COR-L47 (cell line): ENCODE results near the gene MORC2.

Experiments used
- DNase-seq: peaks from one replicate; lab custom pipeline; 2025; lab: John Stamatoyannopoulos, UW

The MORC2 gene

DNA sequence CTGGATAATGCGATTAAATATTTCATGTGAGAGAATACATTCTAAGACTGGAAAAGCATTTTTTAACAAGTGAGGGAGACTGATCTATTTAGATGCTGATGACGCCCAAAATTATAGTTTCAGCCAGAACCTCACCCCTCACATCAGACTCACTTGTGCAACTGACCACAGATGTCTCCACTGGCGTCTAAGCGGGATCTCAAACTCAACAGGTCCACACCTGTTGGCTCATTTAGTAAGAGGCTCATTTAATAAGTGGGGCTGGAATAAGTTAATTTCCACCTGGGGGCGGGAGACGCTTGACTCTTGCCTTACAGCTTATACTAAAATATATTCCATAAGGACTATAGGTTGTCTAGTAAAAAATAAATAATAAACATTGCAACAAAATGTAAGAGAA, 47.5 kb downstream of the MORC2 start:
- DNase-seq = peak; percentile 0

DNA sequence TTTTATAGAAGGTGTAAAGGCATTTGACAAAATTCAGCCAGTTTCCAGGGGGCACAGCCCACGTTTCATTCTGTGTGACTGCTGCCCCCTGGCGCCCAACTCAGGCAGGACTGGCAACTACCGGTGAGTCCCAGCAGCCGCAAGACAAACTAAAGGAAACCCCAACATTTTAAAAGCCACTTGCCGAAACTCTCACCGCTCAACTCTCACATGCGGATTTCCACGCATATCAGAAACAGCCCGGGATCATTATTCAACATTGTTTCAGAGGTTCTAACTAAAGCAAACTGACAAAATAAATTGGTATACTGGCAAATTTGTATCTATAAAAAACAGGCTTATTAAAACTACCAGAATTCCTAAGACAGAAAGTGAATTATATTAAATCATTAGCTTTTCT, 48.2 kb downstream of the MORC2 start:
- DNase-seq = peak; percentile 60

DNA sequence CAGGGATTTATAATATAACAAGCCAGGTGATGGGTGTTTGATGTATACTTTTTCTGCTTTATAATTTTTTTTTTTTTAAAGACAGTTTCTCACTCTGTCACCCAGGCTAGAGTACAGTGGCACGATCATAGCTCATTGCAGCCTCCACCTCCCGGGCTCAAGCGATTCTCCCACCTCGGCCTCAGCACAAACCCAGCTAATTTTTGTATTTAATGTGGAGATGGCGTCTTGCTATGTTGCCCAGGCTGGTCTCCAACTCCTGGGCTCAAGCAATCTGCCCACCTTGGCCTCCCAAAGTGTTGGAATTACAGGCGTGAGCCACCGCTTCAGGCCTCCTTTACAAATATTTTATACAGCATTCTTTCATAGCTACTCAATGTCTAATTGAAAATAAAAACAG, 48.6 kb downstream of the MORC2 start:
- DNase-seq = no peak

DNA sequence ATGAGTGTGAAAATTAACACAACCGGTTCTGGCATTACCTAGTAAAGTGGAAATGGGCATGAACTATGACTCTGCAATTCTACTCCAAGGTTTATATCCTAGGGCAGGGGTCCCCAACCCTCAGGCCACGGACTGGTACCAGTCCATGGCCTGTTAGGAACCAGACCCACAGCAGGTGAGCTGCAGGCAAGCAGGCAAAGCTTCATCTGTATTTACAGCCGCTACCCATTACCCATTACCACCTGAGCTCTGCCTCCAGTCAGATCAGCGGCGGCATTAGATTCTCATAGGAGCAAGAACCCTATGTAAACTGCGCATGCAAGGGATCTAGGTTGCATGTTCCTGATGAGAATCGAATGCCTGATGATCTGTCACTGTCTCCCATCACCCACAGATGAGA, 49.8 kb downstream of the MORC2 start:
- no peak for DNase-seq

DNA sequence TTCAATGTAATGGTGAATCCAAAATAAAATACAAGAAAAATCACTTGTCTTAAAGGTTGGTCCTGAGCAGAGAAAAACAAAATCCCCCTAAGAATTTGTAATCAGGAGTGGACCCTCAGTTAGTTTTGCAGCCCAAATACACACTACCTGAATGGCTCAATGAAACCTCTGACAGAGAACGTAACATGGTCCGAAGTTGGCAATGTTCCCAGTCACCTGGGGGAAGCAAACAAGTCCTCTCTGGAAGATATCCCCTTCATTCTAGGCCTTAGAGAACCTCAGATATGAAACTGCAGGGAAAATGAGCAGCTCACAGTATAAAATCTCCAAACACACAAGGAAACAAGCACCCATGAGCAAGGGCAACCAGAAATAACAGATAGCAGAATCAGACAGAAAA, 58.2 kb downstream of the MORC2 start:
- peak; percentile 11 for DNase-seq

DNA sequence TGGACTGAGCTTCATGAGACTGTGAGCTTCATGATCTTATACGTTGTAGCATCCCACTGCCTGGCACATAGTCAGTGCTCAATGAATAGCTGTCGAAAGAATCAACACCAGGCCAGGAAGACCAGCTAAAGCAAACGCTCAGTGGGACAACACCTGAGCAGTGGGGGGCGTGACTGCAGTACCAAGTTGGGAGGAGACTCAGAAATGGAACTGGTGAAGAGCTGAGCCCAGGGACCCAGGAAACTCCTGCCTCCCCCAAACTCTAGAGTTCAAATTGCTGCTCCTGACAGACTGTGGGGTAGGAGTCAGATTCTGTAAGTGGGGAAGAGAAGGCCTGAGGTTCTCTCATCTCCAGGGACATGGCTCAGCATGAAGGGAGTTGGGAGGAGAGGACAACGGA, 59.3 kb downstream of the MORC2 start:
- DNase-seq = no peak

DNA sequence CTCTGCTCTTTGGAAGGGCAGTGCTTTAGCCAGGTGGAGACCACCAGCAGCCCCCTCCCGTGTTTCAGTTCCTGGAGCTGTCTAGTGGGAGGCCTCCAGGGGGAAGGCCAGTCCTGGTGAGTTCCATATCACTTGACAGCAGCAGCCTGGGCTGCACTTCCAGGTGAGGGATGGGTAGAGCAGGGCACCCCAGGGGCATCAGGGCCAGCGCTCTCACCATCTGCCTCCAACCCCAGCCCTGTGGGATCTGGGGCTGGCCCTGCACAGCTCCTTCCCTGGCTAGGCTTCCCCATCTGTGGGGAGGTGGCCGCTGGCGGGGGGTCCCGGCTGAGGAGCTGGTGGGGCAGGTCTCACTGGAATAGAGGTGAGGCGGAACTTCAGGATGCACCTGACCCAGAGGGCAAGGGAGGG, 60.5 kb downstream of the MORC2 start:
- no peak for DNase-seq

DNA sequence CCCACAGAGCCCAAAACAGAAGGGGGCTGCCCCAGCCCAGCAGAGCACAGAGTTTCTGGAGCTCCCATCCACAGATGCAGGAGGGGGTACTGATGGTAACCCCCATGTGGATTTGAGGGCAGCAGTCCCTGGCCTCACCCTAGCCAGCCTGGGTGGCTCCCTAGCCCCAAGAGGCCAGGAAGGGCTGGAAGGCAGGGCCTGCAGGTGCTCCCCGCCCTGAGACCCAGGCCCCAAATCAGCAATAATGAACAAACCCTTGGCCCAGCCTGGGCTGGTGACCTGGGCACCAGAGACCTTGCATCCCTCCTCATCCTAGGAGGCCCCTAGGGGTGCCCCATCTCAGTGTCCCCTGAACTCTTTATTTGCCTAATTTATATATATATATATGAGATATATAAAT, 61.6 kb downstream of the MORC2 start:
- no peak for DNase-seq

DNA sequence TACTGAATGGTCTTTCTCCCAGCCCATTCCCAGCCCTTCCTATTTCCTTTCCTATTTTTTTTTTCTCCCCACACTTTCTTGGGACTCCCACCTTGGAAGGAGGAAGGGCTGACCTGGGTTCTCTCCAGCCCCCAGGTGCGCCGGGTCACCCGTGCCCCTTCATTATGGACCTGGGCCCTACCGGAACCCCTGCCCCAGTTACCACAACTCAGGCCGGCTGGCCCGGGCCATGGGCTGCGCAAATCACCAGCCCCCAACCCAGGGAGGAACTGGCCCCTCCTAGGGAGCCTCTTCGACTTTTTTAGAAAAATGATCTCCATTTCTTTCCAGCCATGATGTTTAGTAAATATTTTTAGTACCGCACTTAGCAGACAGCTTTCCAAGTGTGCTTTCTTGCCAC, 62.2 kb downstream of the MORC2 start:
- no peak for DNase-seq

DNA sequence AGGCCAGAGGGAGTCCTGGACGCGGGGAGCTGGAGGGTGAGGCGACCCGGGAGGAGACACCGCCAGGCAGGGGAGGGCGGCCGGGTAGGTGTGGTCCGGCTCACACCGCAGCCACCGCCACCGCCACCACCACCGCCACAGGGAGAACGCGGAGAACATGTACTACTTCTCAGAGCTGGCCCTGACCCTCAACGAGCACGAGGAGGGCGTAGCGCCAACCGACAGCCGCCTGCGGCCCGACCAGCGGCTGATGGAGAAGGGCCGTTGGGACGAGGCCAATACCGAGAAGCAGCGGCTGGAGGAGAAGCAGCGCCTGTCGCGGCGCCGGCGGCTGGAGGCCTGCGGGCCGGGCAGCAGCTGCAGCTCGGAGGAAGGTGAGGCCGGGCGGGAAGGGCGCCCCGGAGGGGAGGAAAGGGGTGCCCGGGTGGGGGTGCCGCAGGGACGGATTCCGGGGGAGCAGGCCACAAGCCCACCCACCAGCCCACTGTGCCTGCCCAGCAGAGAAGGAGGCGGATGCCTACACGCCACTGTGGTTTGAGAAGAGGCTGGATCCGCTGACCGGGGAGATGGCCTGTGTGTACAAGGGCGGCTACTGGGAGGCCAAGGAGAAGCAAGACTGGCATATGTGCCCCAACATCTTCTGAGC, 62.8 kb downstream of the MORC2 start:
- DNase-seq = no peak

DNA sequence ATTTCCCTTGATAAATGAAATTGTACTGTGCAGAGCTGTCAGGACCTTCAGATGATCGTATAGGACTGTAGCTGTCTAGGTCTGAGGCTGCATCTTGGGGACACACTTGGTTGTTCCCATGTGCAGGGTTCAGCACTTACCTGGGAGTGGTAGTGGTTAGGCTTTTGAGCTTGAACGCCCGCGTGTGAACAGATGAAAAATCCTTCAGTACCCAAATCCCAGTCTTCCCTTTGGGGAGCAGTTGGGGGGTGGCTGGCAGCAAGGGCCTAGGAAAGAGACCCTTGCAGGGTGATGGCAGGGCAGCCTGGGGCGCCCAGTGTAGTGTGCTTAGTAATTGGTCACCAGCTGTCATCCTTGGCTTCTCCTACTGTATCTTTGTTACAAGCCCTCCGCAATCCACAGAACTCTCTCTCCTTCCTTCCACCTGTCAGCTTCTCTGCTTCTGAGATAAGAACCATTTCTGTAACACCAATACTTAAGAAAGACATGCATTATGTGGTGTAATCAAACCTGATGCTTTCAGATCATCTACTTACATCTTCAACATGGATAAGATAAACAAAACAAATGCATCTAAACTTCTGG, 64.6 kb downstream of the MORC2 start:
- DNase-seq = no peak

DNA sequence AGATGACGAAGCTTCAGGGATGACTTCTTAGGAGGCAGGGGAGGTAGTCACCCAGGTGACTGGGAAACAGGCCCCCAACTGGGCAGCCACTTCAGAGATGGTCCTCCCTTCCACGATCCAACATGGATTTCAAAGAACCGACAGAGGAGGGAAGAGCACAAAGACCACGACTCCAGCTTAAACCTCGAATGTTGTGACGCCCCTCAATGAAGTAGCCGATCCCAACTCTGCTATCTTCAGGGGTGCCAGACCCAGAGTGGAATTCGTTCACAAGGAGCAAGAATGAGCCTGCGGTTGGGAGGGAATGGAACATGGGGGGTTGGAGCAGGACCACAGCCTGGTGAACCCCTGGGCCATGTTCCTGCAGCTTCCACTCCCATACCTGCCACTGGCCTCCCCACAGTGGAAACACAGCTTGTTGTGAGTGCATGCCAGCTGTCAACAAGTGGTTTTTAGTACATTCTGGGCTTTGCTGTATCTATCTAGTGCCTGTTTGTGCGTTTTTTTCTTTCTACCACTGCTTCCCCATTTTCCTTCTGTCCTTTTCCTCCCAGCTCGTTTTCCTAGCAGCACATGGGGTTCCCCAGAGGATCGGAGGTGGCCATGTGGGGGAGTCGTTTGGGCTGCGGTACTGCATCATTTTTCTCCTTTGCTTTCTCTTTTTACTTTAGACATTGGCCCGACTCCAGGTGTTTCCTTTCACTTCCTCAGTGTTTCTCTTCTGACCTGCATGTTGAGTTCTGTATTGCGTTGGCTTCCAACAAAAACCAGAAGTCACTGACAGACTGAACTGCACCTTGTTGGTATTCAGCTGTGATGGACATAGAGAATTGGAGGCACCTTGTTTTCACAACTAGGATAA, 65.8 kb downstream of the MORC2 start:
- no peak for DNase-seq

DNA sequence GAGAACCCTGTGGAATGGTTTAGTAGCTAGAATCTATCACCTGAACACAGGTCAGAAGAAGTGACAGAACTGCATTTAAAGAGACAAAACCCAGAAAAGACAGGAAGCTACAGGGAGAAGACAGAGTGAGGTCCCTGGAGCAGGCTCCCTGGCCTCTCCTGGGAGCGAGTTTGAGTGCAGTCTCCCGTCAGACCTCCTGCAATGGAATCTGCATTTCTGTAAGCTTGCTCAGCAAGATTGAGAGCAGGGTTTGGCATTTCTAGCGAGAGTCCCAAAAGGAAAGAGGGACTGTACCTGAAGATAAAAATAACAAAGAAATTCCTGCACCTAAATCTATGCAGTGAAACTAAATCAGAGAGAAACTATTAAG, 74.2 kb downstream of the MORC2 start:
- DNase-seq = no peak

DNA sequence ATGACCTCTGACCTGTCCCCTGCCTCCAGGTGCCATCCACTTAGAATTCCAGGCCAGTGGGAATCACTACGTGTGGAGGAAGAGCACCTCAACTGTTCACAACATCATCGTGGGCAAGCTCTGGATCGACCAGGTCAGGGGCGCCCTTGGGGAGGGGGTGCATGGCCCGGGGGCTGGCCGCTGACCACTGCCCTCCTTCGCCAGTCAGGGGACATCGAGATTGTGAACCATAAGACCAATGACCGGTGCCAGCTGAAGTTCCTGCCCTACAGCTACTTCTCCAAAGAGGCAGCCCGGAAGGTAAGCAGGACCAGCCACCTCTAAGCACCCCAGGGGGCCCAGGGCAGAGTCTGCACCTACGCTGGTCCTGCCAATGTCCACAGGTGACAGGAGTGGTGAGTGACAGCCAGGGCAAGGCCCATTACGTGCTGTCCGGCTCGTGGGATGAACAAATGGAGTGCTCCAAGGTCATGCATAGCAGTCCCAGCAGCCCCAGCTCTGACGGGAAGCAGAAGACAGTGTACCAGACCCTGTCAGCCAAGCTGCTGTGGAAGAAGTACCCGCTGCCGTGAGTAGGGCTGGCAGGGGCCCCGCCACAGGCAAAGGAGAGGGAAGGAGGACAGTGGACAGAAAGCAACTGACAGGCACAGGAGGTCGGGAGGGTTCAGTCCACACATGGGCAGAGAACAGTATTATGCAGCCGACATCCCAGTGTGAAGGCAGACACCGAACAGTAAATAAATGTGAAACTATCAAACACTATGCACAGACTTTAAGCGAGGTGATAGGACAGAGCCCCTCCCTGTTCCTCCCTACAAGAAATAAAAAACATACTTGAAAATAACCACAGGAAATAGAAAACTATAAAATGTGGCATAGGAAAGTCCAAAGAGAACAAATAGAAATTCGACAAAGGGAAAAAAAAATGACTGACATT, 74.9 kb downstream of the MORC2 start:
- DNase-seq = no peak

DNA sequence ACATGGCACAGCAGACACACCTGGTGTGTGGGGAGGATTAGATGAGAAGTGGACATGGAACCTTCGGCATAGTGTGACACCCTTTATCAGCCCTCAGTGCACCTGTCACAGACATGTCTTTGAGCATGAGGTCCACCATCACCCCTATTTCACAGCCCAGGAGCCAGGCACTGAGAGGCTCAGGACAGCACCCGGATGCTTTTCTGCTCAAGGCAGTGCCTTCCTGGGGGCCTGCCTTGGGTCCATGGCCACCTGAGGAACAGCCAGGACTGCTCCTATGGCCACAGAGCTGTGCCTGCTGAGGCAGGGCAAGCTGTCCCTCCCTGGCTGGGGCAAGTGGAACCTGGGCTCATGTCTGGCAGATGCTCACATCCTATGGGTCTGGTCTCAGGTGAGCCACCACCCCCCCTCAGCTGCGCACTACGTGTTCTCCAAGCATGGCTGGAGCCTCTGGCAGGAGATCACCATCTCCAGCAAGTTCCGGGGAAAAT, 75.8 kb downstream of the MORC2 start:
- DNase-seq = no peak

DNA sequence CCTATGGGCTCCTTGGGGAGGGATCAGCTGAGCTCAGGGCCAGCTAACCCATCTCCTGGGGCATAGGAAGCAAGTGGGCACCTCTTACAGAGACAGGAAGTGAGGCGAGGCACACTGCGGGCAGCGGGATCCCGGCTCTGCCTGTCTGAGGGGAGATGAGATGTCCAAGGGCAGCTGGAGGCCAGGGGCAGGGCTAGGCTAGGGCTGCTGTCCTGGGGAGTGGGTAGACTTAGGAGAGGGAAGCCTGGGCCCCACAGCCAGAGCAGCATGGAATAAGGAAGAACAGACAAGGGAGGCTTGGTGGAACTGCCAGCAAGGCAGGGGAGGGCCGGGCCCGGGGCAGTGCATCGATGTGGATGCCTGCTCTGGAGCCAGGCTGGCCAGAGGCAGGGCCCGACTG, 76.3 kb downstream of the MORC2 start:
- DNase-seq = no peak

DNA sequence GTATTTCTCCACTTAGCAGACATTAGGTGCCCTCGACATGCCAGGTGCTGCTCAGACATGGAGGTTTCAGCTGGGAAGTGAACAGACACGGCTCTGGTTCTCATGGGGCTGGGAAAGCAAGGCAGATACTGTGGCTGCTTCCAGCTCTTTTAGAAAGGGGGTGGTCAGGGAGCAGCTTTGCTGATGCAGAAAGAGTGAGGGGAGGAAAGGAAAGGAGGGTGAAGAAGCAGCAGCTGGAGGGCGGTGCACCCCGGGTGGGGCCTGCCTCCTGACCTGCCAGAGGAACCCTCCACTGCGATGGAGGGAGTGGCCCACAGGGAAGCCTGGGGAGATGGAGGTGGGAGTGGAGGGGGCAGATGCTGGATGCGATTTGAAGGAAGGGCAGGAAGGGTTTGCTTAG, 76.8 kb downstream of the MORC2 start:
- DNase-seq = no peak

DNA sequence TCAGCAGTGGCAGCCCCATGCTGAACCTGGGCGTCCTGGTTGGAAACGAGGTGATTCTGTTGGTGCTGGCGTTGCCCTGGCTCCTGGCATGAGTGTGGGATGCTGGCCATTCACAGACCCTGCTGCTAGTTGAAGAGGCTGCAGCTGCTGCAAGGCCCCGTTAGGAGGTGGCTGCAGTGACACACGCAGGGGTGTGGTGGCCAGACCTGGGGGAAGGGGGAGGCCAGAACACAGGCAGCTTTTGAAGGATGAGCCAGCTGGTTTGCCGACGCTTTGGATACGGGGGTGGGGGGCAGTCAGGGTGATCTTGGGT, 77.2 kb downstream of the MORC2 start:
- no peak for DNase-seq

DNA sequence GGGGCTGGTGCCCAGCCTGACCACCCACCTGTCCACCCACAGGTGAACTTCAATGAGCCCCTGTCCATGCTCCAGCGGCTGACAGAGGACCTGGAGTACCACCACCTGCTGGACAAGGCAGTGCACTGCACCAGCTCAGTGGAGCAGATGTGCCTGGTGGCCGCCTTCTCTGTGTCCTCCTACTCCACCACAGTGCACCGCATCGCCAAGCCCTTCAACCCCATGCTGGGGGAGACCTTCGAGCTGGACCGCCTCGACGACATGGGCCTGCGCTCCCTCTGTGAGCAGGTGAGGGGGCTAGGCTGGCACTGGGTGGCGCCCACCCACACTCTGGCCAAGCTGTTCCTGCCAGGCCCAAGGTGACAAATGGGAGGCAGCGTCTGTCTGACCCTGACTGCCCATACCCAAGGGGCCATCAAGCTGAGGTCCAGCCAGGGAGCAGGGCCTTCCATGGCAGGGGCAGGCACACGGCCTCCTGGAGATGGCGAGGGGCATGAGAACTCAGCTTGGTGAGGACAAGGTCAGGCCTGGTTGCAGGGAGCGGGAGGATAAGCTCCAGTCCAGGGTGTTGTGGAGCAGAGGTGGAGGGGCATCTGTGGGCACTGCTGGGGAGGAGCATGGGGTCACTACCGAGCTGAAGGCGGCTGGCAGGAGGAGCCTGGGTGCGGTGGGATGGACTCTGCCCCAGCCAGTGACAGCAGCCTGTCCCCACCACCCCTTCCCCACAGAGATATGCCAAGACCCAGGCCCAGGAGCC, 77.7 kb downstream of the MORC2 start:
- peak; percentile 26 for DNase-seq

DNA sequence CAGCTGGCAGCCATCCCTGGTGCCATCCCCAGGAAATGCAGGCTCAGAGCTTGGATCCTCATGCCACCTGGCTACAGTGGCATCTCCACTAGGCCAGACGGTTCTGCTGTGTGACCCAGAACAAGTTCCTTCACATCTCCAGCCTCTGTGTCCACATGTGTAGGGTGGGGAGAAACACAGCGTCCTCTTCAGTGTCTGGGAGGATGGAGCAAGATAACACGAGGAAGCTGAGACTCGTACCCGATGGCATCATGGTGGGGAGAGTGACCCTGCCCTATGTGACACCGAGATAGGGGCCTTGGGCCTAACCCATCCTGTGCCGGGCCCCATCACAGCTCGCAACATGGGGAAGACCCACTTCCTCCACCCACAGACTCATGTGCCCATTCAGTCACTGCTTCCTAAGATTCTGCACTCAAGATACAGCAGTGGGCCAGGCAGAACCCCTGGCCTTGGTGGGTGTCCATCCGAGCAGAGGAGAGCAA, 78.5 kb downstream of the MORC2 start:
- no peak for DNase-seq

DNA sequence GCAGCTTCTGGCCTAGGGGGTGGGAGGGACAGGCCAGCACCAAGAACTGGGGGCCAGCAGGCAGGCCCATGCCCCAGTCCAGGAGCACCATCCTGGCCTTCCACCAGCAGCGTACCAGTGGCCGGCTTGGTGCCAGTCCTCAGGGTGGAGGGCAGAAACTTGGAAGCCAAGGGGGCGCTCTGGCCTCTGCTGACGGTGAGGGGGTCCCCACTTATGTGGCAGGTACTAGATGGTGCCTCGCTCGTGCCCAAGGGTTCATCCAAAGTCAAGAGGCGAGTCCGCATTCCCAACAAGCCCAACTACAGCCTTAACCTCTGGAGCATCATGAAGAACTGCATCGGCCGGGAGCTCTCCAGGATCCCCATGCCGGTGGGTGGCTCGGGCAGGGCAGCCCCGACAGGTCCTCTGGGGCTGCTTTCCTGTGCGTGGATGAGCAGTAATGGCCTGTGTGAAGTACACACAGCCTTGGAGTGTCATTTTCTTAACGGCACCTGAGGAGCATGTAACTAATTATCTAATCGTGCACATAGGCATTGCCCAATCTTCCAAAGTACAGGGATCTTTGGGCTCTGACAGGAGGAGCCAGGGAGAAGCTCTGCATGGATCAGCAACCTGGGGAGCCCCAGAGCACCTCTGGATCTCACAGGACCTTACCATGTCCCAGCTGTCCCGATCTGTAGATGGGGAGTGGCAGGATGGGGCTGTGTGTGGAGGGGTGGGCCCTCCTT, 79.1 kb downstream of the MORC2 start:
- no peak for DNase-seq
